HG03095 (cell line): Measurements from ENCODE around the gene OR2T3.
"Not testable (repeated sequence)": the region's sequence is repeated elsewhere in the genome, so short reads cannot be mapped to it uniquely, and the experiment has no call there.

Experiments
- ATAC-seq: cut with Tn5 transposase; IDR thresholded peaks from one replicate; pipeline ENCODE4 v1.9.1; 2021; ENCODE audit warnings: moderate library complexity; ENCODE audit not compliant: unreplicated experiment

Gene OR2T3, protein sequence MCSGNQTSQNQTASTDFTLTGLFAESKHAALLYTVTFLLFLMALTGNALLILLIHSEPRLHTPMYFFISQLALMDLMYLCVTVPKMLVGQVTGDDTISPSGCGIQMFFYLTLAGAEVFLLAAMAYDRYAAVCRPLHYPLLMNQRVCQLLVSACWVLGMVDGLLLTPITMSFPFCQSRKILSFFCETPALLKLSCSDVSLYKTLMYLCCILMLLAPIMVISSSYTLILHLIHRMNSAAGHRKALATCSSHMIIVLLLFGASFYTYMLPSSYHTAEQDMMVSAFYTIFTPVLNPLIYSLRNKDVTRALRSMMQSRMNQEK

GRCh38 chr1:248473051-248473450, at the start of gene OR2T3:
Gene OR2T3, plus strand, starts transcription at chr1:248473351. Its CDS starts 0 bp downstream, at chr1:248473351.
- not testable (repeated sequence) for ATAC-seq

GRCh38 chr1:248427526-248428191, 45.5 kb upstream of the OR2T3 start:
- peak; percentile 52 for ATAC-seq

DNA sequence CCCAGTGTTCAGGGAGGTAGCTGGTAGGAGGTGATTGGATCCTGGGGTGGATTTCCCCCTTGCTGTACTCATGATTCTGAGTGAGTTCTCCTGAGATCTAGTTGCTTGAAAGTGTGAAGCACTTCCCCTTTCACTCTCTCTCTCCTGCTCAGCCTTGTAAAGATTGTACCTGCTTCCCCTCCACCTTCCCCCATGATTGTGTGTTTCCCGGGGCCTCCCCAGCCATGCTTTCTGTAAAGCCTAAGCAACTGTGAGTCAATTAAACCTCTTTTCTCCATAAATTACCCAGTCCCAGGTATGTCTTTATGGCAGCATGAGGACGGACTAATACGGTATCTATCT, 45.0 kb upstream of the OR2T3 start:
- ATAC-seq: peak; percentile 96

GRCh38 chr1:248431683-248432082, 41.5 kb upstream of the OR2T3 start:
- ATAC-seq: not testable (repeated sequence)

GRCh38 chr1:248432201-248432600, 41.0 kb upstream of the OR2T3 start:
- not testable (repeated sequence) for ATAC-seq

GRCh38 chr1:248433811-248434415, 39.2 kb upstream of the OR2T3 start:
- ATAC-seq: not testable (repeated sequence)

DNA sequence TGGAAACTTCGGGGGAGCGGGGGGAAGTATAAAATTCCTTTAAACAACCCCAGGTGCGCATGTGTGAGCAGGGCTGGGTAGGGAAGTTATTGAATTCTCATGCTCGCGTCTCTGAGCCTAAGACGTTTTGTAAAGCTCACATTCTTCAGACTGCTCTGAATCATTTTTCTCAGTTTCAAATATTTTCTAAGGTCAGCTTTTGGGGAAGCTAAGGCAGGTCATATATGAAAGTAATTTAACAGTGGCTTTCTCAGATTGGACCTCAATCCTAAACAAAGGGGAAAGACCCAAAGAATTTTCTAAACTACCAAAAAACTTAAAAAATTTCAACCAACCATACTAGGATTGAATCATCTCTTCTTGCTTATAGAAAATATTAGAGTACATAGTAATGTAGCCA, 38.2 kb upstream of the OR2T3 start:
- ATAC-seq: not testable (repeated sequence)

GRCh38 chr1:248436303-248436702, 36.8 kb upstream of the OR2T3 start:
- ATAC-seq: peak; percentile 86

DNA sequence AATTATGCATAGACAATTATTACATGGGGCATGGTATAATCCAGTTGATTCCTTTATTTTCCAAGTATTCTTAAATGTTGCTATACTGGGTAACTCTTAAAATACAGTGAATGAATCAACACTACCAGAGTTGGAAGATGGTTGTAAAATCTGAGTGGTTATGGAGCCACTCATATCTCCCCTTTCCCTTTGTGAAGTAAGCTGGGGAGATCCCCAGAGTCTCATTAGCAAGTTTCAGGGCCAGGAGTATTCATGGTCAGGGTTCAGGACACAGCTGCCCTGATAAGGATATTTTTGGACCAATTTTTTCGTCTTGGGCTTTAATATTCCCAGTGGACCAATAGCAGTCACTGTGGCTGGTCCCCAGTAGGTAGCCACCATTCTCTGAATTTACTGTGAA, 34.5 kb upstream of the OR2T3 start:
- not testable (repeated sequence) for ATAC-seq

DNA sequence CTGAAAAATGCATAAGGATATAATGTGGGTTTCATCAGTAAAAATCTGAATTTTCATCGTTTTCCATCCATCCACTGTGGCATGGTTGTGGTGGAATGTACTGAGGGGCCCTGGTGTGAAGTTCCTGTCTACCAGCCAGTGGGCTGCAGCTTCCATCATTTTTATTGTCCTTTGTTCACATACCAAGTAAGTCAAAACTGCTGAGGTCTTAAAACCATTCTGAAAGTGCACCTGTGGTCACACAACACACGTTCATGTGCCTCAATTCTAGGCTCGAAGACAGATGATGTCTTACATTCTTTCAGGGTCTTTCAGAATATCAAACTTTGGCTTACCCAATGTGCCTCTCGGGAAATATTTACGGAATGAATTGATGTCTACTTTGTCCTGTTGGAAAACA, 33.9 kb upstream of the OR2T3 start:
- ATAC-seq: not testable (repeated sequence)

DNA sequence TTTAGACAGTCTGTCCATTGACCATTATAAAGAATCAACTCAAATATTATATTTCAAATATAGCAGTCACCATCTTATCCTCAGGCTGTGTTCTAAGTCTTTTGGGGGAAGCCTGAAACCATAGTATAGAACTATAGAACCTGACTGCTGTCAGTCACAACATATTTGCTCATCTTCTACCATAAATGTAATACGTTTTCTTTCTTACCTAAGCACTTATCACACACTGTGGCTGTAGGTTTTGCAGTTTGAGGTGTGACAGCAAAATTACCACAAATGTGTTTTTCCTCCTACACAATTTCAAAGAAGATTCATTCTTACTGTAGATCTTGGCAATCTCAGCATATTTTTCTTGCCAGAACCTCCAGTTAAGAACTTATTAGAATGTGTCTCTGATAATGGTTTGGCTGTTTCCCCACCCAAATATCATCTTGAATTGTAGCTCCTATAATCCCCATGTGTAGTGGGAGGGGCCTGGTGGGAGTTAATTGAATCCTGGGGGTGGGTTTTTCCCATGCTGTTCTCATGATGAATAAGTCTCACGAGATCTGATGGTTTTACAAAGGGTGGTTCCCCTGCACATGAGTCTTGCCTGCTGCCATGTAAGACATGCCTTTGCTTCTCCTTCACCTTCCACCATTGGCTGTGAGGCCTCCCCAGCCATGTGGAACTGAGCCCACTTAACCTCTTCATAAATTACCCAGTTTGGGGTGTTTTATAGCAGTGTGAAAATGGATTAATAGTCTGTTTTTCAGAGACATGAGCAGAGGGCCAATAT, 30.5 kb upstream of the OR2T3 start:
- not testable (repeated sequence) for ATAC-seq

DNA sequence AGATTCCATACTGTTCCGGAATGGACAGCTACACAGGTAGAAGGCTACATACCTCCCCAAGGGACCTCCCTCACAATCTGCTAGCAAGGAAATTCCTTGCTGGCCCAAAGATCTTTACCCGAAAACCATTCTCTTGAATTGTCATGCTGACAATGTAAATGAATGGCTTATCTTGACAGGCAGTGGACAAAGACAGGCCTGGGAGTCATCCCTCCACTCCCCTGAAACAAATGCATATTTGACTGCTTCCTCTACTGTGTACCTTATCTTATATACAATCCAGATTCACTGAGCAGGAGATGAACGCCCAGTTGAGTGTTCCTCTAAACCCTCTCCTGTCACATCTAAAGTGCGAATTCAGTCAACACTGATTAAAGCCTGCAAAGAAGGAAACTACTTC, 28.5 kb upstream of the OR2T3 start:
- not testable (repeated sequence) for ATAC-seq

GRCh38 chr1:248445399-248445798, 27.8 kb upstream of the OR2T3 start, which contains the start of gene OR2T2:
Gene OR2T2, plus strand, starts transcription at chr1:248445637. Its CDS starts 7,161 bp downstream, at chr1:248452798.
- not testable (repeated sequence) for ATAC-seq

GRCh38 chr1:248448409-248449074, 24.6 kb upstream of the OR2T3 start:
- ATAC-seq: peak; percentile 43

GRCh38 chr1:248449821-248450465, 23.2 kb upstream of the OR2T3 start:
- not testable (repeated sequence) for ATAC-seq

DNA sequence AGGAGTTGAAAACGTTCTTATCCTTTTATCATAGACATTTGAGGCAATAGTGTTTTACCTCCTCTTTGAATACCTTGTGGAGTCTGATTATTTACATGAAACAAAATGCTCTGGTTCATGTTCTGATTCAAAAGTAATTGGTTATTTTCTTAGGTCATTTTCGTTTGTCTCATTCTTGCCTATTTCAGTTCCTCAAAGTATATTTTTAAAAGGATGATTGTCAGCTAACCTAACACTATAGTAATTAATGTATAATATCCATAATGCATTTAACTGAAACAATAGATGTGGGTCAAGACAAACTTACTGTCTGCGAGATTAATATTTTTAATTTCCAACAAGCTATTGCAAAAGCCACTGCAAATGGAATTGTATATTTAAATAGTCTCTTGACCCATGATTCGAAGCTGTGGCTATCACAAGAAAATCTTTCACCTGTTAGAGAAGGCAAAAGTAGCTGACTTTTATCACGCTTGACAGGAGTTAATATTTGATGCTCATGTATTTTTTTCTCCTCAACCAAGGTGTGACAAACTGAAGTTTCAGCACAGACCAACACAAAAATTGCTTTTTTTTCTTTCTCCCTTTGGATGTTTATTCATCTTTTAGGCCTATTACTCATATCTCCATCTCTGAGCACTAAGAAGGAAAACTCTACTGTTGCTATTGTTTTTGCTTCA, 22.5 kb upstream of the OR2T3 start:
- peak; percentile 78 for ATAC-seq

- ATAC-seq: not testable (repeated sequence)
Observed at GRCh38 chr1:248453619-248454018, 19.5 kb upstream of the OR2T3 start.

- ATAC-seq: not testable (repeated sequence)
Observed at GRCh38 chr1:248455045-248455444, 18.1 kb upstream of the OR2T3 start.

DNA sequence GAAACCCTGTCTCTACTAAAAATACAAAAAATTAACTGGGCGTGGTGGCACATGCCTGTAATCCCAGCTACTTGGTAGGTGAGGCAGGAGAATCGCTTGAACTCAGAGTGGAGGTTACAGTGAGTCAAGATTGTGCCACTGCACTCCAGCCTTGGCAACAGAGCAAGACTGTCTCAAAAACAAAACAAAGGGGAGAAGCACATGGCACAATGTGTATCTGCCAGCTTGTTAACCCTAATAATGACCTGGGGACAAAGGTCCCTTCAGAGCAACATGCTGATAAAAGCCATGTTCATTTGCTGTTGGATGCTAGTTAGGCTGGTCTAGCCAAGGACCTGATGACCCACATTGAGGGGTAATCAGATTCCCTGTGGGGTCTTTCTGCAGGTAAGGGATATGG, 16.5 kb upstream of the OR2T3 start:
- not testable (repeated sequence) for ATAC-seq
